Measurements from ENCODE around the gene KIAA0930.
A peak's percentile ranks its signal among the peaks of the same experiment; 100 is the strongest.

KIAA0930 gene

DNA sequence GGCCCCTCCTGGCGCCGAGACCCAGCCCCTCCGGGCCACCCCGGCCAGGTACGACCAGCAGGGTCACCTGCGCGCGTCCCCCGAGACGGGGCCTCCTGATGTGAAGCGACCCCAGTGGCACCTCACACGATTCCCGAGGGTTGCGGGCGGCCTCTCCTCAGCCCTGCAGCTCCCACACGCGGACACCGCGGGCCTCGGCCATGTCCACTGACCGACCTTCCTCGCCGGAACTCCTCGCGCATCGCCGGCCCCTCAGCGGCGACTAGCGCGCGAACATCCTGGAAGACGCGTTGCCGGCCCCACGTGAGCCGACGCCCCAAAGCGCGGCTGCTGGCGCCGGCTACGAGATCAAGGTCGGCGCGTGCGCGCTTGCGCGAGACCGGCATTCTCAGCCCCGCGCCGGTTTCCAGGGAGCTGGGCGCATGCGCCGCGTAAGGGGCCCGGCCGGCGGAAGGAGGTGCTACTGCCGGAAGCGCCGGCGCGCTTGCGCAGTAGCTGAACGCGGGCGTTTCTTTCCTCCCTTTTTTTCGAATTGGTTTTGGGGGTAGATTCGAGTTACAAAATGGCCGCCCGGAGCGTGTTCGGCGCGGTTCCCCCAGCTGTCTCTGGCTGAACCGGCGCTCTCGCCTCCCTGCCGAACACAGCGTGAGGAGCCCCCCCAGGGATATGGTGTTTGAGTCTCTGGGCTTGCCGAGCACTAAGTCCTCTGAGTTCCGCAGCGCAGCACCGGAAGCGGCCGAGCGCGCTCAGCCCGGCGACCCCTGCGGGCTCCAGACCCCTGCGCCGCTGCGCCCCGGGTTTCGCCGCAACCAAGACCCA lies 77.0 kb downstream of the KIAA0930 start, which contains the start of gene NUP50:
TSS of gene NUP50 (plus strand) at position 475 of the 819 bp plus-strand sequence. CDS start 4,253 bp downstream, outside the sequence.
- Histone ChIP-seq H3K36me3 (peaks cover 34% of the 10 kb centered on the region), H3K27ac (peak within 1 kb of the TSS; percentile 99), H3K27me3 (ENCODE audit: insufficient read depth, low read depth, severe bottlenecking) (no peaks in the 10 kb centered on the region), H3K4me3 (ENCODE audit: low read depth, low read length) (peak within 1 kb of the TSS; percentile 78), H3K9me3 (ENCODE audit: severe bottlenecking) (no peaks in the 10 kb centered on the region)
- DNase-seq, result peak; percentile 94
- peak; percentile 21; the same call in 1 of the 2 replicates for TF ChIP-seq CTCF (IDR thresholded peaks at IDR 0.05; ENCODE audit: low read depth, low read length)

- TF ChIP-seq CTCF (IDR thresholded peaks at IDR 0.05; ENCODE audit: low read depth, low read length), result no peak
- DNase-seq, result peak; percentile 21
- peak overlapping the region; percentile 78 for H3K4me3 ChIP-seq (ENCODE audit: low read depth, low read length)
- no peaks in the 10 kb centered on the region for H3K27me3 ChIP-seq (ENCODE audit: insufficient read depth, low read depth, severe bottlenecking)
- peaks cover 29% of the 10 kb centered on the region for H3K36me3 ChIP-seq
- peak overlapping the region; percentile 99 for H3K27ac ChIP-seq
- H3K9me3 ChIP-seq (ENCODE audit: severe bottlenecking), result no peaks in the 10 kb centered on the region
These were observed 77.6 kb downstream of the KIAA0930 start for GRCh38 chr22:45163099-45163450.

GRCh38 chr22:45162531-45162930 lies 78.2 kb downstream of the KIAA0930 start:
- peaks cover 28% of the 10 kb centered on the region for H3K36me3 ChIP-seq
- no peak overlapping the region for H3K27ac ChIP-seq
- H3K27me3 ChIP-seq (ENCODE audit: insufficient read depth, low read depth, severe bottlenecking), result no peaks in the 10 kb centered on the region
- TF ChIP-seq CTCF (IDR thresholded peaks at IDR 0.05; ENCODE audit: low read depth, low read length), result no peak
- peak overlapping the region; percentile 78 for H3K4me3 ChIP-seq (ENCODE audit: low read depth, low read length)
- DNase-seq, result no peak
- H3K9me3 ChIP-seq (ENCODE audit: severe bottlenecking), result no peaks in the 10 kb centered on the region

DNA sequence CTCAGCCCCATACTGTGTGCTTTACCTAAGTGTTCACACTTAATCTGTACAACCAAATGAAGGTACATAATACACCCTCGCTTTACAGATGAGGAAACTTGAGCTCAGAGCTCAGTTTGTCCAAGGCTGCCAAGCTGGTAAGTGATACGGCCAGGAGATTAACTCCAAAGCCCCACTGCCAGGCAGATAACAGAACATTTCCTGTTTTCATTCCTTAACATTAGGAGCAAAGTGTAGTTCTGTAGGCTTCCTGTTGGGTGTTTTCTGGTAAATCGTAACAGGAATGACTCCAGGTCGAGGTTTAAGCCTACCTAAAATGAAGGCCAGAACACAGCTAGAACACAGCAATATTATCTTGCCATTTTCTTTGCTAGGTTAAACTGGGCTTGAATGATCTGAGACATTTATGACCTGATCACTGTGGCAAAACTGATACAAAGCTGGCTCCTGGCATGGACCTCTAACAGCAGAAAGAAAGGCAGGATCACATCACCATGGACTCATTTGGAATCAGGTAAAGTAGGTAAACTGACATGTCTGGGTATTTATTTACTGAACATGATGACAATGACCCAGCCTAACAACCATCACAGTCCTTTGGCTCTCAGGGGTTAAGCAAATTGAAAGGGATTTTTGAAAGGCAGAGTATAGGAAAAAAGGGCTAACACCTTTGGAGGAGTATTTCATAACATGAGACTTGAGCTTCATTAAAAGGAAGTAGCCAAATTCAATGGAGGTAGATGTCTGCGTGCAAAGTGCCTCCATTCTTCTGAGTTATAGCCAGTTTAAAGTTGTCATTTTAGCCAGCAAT lies 80.8 kb downstream of the KIAA0930 start:
- H3K27ac ChIP-seq, result no peak overlapping the region
- H3K9me3 ChIP-seq (ENCODE audit: severe bottlenecking), result no peaks in the 10 kb centered on the region
- no peak for TF ChIP-seq CTCF (IDR thresholded peaks at IDR 0.05; ENCODE audit: low read depth, low read length)
- no peak overlapping the region for H3K4me3 ChIP-seq (ENCODE audit: low read depth, low read length)
- DNase-seq, result peak; percentile 19
- H3K27me3 ChIP-seq (ENCODE audit: insufficient read depth, low read depth, severe bottlenecking), result no peaks in the 10 kb centered on the region
- peaks cover 24% of the 10 kb centered on the region for H3K36me3 ChIP-seq

DNA sequence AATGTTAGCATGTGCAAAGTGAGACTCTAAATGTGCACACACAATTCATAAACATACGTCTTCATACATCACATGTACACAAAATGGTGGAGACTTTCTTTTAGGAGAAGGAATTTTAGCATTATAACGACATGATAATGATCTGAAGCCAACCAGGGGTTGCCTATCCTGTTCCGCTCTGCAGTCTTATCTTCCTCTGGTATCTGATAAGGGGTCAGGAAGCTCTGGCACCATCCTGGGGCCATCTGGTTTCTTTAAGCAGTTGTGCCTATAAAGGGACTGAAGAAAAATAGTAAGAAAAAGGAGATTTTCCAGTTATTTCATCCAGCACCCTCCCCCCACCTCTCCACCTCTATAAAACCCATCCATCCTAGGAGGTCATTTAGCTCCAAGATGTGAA lies 82.8 kb downstream of the KIAA0930 start:
- DNase-seq, result no peak
- no peak for TF ChIP-seq CTCF (IDR thresholded peaks at IDR 0.05; ENCODE audit: low read depth, low read length)
- Histone ChIP-seq H3K36me3 (peaks cover 21% of the 10 kb centered on the region), H3K9me3 (ENCODE audit: severe bottlenecking) (no peaks in the 10 kb centered on the region), H3K4me3 (ENCODE audit: low read depth, low read length) (no peak overlapping the region), H3K27ac (no peak overlapping the region), H3K27me3 (ENCODE audit: insufficient read depth, low read depth, severe bottlenecking) (no peaks in the 10 kb centered on the region)
